Stimulated activated CD8-positive, alpha-beta memory T cell treated with anti-CD3 and anti-CD28 coated beads, Interleukin-7, amount 100 ng/mL, for 24 hours (primary cell): ENCODE data around the gene ERO1B.

ENCODE experiments used
- DNase-seq: peaks from one replicate; pipeline ENCODE4 v3.0.0-alpha.2; 2020; ENCODE audit warnings: low read depth

Gene ERO1B

GRCh38 chr1:236181059-236181458, 100.7 kb downstream of the ERO1B start:
- DNase-seq = no peak

DNA sequence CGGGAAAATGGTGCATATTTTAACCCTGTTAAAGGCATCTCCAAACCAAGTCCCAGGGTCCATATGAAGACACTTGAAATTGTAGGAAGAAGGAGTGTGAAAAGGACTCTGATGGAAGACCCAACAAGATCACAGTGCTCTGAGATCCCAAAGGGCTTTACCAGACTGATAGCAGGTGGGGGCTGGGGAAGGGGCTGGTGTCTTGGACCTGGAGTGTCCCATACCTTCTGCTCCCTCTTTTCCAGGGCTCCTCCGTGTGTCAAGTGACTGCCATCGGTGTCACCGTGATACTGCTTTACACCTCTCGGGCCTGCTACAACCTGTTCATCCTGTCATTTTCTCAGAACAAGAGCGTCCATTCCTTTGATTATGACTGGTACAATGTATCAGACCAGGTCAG, 102.1 kb downstream of the ERO1B start:
- DNase-seq = no peak

DNA sequence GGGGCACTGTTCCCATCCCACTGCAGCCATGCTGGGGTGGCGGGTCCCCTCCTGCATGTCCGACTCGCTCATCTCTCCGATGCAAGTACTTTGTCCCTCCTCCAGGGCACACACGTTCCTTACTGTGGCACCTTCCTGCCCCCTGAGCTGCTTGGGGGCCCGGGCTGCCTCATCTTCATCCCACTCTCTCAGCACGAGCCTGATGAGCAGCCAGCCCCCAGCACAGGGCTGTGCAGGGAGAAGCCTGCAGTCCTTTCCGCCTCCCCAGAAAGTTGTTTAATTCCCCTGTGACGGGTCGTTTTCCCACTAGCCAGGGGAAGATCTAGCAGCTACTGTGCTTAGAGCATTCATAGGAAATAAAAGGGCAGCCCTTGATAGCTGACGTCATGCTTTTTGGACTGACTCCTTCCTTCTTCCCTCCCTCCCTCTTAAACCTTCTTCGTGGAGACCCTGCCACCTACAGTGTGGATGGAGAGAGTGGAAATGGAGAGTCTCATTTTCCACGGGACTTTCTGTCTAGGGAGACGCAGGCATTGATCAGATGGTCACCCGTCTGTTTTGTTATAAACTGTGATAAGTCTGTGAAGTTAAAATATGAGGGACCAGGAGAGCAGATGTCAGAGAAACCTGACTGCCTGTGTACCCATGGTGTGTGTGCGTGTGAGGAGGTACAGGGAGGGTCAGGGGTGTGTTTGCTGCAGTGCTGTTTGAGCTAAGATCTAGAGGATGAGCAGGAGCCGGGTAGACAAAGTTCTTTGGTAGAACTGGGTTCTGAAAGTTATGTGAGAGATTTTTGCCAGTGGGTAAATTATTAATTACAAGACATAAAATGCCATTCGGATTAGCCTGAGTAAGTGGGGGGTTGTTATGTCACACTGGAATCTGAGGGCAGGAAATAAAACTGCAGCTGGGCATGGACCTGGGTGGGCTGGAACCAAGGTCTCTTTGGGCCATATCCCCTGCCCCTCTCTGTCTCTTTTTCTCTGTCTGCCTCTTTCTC, 105.1 kb downstream of the ERO1B start:
- no peak for DNase-seq

DNA sequence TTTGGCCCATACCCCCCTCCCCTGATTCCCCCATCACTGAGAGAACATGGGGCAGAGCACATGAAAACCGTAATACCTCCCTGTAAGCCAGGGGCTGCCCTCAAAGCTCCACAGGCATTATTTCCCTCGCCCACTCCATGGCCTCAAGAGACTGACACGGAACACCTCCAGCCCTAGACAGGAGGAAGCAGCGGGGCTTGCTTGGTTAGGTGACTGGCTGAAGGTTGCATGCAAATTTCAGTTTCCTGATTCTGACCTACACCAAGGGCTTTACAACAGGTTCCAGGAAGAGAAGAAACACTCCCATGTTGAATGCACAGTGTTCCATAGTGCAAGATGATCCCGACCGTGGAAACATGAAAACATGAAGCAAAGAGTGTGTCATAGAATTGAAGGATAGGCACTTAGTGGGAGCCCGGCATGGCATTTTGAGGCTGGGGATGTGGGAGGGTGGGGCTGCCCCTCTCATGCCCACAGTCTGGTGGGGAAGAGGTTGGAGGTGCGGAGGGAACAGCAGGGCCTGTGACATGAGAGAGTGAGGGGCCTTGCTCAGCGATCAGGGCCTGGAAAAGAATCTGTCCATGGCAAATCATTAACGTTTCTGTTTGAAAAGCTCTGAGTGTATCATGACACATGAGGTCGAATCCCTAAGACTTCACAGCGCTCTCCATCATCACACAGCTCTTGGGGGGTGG, 106.0 kb downstream of the ERO1B start:
- DNase-seq = no peak

GRCh38 chr1:236173174-236173767, 108.5 kb downstream of the ERO1B start:
- DNase-seq = no peak

DNA sequence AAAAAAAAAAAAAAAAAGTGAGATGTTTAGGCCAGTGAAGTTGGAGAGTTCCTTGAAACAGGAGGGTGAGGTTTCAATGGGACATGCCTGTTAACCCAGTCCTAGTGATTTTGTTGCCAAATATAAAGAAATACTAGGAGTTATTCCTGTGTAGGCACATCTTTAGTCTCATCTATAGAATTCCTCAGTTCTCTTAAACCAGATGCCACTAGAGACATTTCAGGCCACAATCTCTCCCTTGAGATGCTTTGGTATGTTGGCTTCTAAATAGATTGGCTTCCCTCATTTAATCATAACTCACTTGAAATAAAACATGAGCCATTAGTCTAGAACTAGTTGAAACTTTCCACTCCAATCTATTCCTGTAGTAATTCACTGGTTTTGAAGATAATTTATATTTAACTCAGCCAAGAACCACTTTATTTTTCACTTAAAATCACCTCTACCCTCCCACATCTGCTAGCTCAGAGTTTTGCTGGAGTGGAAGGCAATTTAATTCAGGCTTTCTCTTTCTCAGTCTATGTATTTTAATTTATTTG, 109.6 kb downstream of the ERO1B start:
- DNase-seq = no peak

DNA sequence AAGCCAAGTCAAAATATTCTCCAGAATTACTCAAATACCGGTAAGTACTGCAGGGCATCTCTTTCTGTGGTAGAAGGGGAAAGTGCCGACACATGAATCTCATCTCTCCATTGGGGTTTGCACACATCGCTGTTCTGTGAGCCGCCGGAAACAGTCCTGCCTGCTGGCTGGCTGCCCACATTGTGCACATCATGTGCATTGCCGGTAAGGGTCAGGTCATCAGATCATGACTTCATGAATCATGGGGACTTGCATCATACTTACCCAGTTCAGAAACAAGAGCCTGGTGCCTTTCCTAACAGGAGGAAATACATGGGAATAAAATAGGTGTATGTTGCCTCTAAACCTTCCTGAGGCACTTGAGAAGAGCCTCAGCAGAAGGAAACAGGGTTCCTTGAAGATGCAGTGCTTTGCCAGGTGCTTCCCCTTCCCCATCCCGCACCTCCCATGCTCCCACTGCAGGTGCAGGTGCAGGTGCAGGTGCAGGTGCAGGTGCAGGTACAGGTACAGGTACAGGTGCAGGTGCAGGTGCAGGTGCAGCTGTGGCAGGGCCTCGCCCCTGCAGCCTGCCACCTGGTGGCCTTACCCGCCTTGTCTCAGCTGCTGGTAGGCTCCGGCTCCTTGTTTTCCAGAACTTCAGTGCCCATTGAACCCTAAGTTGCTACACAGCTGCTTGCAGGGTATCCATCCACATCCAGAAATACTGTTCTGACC, 112.9 kb downstream of the ERO1B start:
- no peak for DNase-seq

GRCh38 chr1:236167578-236167977, 114.2 kb downstream of the ERO1B start:
- no peak for DNase-seq

DNA sequence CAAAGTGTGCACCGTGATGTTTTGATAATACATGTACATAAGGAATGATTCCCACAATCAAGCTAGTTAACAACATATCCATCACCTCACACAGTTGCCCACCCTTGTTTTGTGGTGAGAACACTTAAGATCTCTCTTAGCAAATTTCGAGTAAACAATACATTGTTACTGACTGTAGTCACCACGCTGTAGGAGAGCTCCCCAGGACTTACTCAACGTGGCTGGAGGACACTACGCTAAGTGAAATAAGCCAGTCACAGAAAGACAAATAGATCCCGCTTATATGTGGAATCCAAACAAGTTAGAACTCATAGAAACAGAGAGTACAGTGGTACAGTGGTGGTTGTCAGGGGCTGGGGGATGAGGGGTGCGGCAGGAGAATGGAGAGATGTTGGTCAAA, 114.6 kb downstream of the ERO1B start:
- DNase-seq = no peak

DNA sequence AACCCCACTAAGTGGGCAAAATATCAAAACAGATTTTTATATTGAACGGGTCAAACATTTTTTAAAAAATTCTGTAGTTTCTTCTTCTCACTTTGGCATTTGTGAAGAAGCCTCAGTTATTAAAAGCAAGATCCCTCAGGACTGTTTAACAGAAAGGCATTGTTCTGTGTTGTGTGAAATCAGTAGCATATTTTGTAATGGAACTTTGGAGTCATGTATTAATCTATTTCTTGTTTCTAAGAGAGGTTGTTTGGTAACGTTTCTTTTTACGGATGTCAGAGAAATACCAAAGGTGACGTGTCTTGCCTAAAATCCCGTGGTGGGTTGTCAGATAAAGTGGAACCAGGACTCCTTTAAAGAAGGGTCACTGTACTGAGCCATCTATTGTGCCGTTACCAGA, 115.7 kb downstream of the ERO1B start:
- DNase-seq = no peak
